ENCODE measurements around the gene SLC9A6.
"Not testable (repeated sequence)": the region's sequence is repeated elsewhere in the genome, so short reads cannot be mapped to it uniquely, and the experiment has no call there.

The SLC9A6 gene

GRCh38 chrX:136064661-136065043 lies 79.4 kb downstream of the SLC9A6 start:
- no peak for DNase-seq

GRCh38 chrX:136065044-136065671 lies 79.9 kb downstream of the SLC9A6 start:
- DNase-seq = no peak

- DNase-seq = no peak
Observed at GRCh38 chrX:136067097-136067496, 81.9 kb downstream of the SLC9A6 start.

GRCh38 chrX:136067966-136068365 lies 82.7 kb downstream of the SLC9A6 start:
- no peak for DNase-seq

GRCh38 chrX:136076942-136077341 lies 91.7 kb downstream of the SLC9A6 start:
- DNase-seq = no peak

- DNase-seq = no peak
Observed at GRCh38 chrX:136080766-136081165, 95.5 kb downstream of the SLC9A6 start.

- DNase-seq = no peak
Observed at GRCh38 chrX:136086521-136086920, 101.3 kb downstream of the SLC9A6 start.

- not testable (repeated sequence) for DNase-seq
Observed at GRCh38 chrX:136091898-136092297, 106.7 kb downstream of the SLC9A6 start.

GRCh38 chrX:136094962-136095361 lies 109.7 kb downstream of the SLC9A6 start:
- DNase-seq = no peak

Measured in DMS153 (cell line).